T-helper 2 cell (primary cell): Measurements from ENCODE around the gene HEBP1.

ENCODE experiments used
- DNase-seq, 5 experiments: peaks; one replicate each; pipeline versions ENCODE4 v3.0.0 to v3.0.0-alpha.2; 2012 to 2022

Gene HEBP1

DNA sequence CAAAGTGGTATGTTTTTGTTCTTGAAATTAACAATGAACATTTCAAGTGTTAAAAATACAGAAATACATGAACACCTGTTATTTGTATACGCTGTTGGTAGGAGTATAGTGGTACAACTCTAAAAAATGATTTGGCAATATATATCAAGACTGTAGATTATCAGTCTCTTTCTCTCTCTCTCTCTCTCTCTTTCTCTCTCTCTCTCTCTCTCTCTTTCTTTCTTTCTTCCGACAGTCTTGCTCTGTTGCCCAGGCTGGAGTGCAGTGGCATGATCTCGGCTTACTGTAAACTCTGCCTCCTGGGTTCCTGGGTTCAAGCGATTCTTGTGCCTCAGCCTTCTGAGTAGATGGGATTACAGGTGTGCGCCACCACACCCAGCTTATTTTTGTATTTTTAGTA, 12.6 kb downstream of the HEBP1 start:
- no peak for DNase-seq

GRCh38 chr12:12986775-12987331, 13.2 kb downstream of the HEBP1 start:
- DNase-seq = no peak

DNA sequence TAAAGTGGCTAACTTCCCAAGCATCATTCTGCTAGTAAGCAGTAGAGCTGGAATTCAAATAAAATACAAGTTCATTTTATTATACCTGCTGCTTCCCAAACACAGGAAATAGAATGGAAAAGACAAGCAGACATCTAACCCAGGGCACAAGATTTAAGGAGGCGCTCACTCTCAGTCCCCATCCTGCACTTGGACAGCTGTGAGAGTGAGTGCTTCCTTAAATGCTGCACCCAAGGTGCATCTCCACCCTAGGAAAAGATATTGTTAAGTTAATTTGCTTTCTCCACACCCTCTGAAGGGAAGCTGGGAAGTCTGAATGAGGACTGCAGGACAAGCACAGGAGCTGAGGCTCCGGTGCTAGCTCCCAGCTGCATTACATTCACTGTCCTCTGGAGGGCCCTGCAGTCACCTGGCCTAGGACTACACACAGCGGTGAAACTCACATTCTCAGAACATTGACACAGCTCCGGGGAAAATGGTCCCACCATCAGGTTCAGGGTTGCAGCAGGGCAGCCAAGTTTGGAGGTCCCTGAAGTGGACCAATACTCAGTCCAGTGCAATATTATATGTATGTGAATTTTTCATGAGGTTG, 14.2 kb downstream of the HEBP1 start:
- DNase-seq = peak in 1 of 5 experiments; percentile 18

- no peak for DNase-seq
Measured at GRCh38 chr12:12984149-12984548, 15.9 kb downstream of the HEBP1 start.

DNA sequence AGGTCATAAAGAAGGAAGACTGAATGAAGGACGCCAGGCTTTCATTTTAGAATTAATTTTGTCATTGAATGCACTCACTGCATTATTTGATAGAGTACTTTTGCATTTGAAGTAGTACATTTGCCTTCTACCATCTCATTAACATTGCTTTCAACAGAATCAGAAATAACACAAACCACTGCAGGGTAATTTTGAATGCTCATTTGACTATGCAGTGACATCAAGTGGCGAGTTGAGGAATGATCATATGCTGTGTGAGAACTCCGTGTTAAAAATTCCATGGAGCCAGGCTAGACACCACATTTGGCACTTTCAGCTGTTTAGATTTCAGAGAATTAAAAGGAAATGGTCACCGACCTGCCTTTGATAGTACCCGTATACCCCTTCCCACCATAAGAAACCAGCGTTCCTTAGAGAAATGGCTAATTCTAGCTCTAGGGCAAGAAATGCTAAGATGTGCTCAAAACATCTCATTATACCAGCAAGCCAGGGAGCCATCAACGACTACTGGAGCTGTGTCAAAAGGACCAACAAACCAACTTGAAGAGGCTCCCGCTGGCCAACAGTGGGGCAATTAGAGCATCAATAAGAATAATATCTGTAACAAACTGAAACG, 16.5 kb downstream of the HEBP1 start:
- peak in 1 of 5 experiments; percentile 29 for DNase-seq

GRCh38 chr12:12982331-12982730, 17.7 kb downstream of the HEBP1 start:
- no peak for DNase-seq

DNA sequence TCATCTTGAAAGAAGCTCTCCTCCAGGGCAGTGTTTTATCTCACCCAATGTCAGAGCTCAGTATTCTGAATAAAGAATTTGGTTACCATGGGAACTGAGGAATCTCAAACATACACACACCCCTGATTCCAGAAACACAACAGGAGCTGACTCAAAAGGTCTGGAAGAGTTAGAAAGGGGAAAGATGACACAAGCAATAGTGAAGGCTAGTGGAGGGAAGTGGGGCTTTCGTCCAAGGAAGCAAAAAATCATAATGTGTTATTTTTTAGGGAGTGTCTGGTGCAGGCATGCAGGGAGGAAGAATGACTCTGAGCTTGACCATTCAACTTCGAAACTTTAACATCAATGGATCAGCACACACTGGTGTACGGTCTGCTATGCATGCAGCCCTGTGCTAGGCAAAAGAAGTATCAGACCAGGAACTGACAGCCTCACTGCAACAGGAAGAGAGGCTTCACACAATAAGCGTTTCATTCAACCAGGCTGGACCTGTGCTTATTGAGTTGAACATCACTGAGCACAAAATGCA, 20.3 kb downstream of the HEBP1 start:
- no peak for DNase-seq

GRCh38 chr12:12979126-12979525, 20.9 kb downstream of the HEBP1 start:
- no peak for DNase-seq

DNA sequence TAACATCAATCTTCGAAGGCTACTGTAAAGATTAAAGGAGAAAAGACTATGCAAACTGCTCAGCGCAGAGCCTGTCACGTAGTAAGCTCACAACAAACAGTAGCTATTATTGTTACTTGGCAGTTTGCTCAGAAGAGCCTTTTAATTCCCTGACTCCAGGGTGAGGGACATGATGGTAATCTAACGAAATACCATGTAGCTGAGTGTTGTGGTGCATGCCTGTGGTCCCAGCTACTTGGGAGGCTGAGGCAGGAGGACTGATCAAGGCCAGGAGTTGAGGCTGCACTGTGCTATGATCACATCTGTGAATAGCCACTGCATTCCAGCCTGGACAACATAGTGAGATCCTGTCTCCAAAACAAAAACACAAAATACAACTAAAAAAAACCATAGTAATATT, 22.8 kb downstream of the HEBP1 start:
- DNase-seq = no peak

- no peak for DNase-seq
Measured at GRCh38 chr12:12976366-12976765, 23.7 kb downstream of the HEBP1 start.

DNA sequence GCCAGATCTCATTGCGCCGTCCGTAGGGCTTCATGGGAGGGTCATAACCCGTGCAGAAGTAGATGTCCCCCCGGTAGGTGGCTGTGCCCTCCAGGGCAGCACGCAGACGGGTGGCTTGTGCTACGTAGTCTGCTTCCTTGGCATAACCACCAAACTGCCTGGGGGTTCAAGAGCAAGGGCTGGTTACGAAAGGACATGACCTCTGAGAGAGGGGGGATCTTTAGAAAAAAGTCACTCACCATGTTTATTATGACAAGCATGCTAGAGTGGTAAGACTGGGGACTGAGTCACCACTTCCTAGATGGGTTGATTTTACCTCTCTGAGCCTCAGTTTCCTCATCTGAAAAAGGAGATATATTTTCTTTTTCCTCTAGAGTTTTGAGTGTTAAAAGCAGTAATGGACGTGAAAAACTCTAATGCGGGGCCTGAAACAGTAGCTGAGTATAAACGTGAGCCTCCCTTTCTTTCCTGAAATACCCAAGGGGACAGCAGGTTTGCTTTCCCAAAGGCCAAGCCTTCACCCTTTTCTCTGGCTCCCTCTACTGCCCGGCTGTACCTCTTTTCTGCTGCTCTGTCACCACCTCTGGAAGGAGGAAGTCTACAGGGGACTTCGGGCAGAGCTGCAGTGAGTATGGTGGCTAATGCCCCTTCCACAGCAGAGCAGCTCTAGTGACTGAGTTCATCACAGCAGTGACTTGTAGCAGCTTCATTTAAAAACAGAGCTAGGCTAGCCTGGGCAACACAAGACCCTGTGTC, 24.6 kb downstream of the HEBP1 start:
- no peak for DNase-seq

DNA sequence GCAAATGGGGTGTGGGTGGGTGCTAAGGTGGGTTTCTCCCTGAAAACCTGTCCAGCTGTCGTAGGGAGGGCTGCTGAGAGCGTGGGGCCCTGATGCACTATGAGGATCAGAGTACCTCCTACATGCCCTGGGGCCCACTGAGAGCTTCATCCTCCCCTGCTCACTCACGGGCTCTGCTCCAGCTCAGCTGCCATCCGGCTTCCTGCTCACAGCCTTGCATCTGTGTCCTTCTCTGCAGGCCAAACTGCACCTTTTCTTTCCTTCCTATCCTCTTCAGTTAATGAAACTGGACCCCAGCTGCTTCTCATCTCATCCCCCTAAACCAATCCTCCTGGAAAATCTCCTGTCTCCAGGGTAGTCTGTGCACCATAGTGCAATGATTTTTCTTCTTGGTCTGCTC, 25.9 kb downstream of the HEBP1 start:
- DNase-seq = no peak

- no peak for DNase-seq
Measured at GRCh38 chr12:12973019-12973418, 27.0 kb downstream of the HEBP1 start.

GRCh38 chr12:12965836-12966235, 34.2 kb downstream of the HEBP1 start:
- no peak for DNase-seq

- peak in 1 of 5 experiments; percentile 11 for DNase-seq
Measured at GRCh38 chr12:12964255-12964654, 35.8 kb downstream of the HEBP1 start.

- DNase-seq = no peak
Measured at GRCh38 chr12:12960639-12961209, 39.3 kb downstream of the HEBP1 start.

- DNase-seq = no peak
Measured at GRCh38 chr12:12958886-12959285, 41.2 kb downstream of the HEBP1 start.

GRCh38 chr12:12954878-12955625, 45.0 kb downstream of the HEBP1 start:
- no peak for DNase-seq

GRCh38 chr12:12954356-12954755, 45.7 kb downstream of the HEBP1 start:
- no peak for DNase-seq

- DNase-seq = no peak
Measured at GRCh38 chr12:12952036-12952435, 48.0 kb downstream of the HEBP1 start, which contains the start of gene GPRC5D. Gene GPRC5D, minus strand, starts transcription at chr12:12952170. Its CDS starts 1,786 bp downstream, at chr12:12950384.

DNA sequence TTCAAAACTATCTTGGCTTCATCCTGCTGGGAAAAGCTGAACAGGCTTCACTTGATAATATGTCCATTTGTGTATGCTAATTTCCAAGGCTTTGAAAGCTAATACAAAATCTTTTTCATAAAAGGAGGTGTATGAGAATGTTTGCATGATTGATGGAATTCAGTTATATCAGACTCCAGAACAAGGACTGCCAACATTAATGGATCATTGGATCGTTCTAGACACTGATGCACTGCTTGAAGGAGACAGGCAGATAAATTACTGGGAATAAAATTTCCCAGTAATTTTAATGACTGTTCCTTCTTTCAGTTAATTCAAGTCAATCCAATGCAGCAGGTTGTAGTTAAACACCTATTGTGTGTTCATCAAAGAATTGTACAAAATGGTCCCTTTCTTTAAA, 48.6 kb downstream of the HEBP1 start:
- no peak for DNase-seq

GRCh38 chr12:12947902-12948301, 52.2 kb downstream of the HEBP1 start:
- DNase-seq = no peak
